Stimulated activated CD8-positive, alpha-beta memory T cell treated with anti-CD3 and anti-CD28 coated beads, Interleukin-2, amount 100 ng/mL, for 48 hours (primary cell): ENCODE measurements around the gene NISCH.

Experiments
- DNase-seq, 2 donors: peaks; one replicate each; pipeline ENCODE4 v3.0.0-alpha.2; 2020; ENCODE audit warnings: low read depth in 2 of 2

Gene NISCH

DNA sequence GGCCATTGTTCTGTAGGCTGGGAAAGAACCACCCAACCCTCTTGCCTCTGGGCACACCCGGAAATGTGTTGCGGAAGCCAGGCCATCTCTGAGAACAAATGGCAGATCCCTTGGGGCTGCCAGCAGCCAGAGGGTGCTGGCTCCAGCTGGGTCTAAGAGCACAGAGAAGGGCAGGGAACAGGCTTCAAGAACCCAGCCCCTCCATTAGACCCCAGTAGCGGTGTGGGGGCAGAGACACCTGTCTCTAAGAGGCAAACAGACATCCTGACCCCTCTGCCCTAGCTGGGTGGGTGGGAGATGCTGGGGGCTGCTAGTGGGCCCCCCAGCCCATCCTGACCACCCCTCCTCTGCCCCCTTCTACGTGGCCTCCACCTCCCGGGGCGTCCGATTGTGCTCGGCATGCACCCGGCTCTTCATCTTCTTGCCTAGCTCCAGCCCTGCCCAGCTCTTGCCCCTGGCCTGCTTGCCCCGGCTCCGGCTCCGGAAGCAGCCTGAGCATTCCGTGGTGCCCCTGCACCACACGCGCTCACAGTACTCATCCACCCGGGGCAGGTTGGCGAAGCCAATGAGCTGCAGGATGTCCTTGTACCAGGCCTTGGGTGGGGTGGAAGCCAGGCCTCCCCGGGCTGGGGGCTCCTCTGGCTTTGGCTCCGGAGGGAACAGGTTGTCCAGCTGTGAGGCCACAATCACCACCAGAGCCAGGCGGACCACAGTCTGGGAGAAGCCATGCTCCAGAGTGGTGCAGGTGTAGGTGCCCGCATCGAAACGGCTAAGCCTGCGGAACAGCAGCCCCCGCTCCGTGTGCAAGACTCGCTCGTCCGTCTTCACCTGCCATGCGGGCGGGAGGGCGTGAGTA, 19.9 kb upstream of the NISCH start:
- no peak for DNase-seq

- no peak for DNase-seq
Measured at GRCh38 chr3:52436500-52437149, 18.8 kb upstream of the NISCH start.

DNA sequence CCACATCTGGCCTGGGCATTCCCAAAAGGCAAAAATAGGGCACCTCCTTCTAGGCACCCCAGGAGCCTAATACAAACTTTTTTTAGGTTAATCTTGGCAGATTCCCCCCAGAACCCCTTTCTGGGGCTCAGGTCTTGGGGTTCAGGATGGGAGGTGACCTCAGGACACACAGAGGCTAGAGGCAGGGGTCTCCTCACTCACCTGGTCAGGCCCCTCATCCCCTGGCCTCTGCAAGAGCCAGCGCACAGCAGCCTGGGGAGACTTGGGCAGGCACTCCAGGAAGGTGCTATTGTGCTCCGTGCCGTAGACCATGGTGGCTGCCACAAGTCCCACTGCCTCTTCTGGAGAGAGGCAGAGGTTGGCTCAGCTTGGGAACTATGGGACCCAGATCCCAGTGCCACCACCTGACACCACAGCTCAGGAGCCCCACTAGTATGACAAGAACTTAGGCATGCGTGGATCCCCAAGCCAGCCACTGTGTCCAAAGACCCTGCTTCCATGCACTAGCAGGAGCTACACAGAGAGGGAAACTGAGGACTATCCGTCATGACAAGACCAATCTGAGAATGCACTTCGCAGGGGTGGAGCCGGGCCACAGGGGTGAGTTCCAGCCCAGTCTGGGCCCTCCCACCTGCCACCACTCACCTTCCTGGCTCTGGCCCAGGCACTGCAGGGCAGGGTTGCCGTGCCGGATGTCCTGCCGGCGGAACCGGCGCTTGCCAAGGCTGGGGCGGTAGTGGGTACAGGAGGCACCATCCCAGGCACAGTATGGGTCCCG, 17.9 kb upstream of the NISCH start:
- no peak for DNase-seq

DNA sequence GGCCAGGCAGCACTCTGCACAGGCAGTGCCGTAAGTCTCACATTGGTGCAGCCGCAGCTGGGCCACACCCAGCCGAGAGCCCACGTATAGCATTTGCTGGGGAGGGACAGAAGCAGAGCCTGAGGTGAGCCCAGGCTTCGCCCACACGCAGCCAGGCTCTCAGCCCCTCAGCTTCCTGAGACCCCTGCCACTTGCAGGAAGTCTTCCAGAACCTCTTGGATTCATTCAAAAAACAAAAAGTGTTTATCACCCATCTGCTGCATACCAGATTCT, 17.4 kb upstream of the NISCH start:
- DNase-seq = no peak

- no peak for DNase-seq
Measured at GRCh38 chr3:52438579-52439425, 16.6 kb upstream of the NISCH start.

DNA sequence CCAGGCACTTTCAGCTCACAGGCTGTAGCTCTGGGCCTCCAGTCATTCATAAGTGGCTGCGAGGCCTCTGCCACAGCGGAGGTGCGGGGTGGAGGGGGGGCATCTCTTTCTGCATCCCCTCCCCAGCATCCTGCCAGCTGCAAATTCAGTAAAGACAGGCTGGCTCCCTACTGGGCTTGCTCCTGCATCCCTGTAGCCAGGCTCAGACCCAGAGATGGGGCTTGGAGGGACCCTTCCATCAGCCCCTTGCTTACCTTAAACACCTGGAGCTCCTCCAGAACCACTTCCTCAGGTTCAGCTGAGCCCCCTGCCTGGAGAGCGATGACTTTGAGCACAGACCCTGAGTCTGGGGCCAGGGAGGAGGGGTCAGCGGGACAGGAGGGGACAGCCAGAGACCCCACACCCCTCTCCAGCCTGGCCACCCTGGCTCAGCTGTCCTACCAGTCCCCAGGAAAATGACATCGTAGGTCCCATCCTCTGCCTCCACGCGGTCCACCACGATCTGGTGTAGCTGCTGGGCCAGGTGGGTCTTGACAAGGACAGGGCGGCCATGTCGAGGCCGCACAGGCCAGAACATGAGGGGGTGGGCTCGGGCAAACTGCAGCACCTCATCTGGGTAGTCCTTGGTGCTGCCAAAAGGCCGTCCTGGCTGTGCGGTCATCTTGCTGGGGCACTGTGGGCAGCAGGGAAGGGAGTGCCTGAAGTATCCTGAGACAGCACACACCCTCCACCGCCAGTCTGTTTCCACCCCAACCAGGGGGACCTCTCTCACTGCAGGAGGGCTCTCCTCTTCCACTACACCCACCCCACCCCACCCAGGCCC, 15.8 kb upstream of the NISCH start:
- no peak for DNase-seq

GRCh38 chr3:52440249-52440551, 15.2 kb upstream of the NISCH start:
- no peak for DNase-seq

DNA sequence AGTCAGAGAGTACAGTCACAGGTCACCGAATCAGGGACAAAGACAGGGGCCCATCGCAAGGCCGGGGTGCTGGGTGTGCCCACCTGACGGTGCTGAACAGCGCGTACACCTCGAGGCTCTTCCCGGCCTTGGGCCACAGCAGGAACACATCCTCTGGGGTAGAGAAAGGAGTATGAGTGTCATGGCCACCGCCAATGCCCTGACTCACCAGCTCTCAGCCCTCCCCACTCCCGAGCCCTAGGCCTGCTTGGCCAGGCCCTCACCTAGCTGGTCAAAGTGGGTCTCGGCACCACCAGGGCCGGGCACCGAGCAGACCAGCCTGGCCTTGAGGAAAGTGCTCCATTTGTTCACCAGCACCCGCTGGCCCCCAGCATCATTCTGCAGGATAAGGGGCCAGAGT, 14.7 kb upstream of the NISCH start:
- DNase-seq = no peak

- DNase-seq = no peak
Measured at GRCh38 chr3:52441091-52441771, 14.2 kb upstream of the NISCH start.

DNA sequence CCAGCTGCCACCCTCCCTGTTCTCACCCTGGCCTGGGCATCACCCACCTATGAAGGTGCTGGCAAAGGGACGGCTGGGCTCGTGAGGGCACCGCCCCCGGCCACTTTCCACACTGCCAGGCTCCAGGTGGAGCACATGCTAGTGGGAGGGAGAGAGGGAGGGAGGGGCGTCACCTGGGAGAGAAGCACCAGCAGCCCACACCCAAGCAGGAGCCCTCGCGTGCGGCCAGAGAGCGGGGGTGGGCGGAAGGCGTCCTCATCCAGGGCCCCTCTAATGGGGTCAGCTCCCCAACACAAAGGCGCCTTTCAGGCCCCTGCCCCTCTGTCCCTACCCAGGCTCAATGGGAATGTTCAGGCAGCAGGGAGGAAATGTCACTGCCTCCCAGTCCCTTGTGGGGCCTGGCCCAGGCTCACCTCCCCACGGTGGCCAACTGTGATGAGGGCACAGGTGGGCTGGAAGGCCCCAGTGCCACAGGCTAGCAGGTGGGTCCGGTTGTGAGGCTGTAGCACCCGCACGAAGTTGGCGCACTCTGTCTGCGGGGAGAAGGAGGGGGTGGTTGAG, 13.6 kb upstream of the NISCH start:
- DNase-seq = no peak

DNA sequence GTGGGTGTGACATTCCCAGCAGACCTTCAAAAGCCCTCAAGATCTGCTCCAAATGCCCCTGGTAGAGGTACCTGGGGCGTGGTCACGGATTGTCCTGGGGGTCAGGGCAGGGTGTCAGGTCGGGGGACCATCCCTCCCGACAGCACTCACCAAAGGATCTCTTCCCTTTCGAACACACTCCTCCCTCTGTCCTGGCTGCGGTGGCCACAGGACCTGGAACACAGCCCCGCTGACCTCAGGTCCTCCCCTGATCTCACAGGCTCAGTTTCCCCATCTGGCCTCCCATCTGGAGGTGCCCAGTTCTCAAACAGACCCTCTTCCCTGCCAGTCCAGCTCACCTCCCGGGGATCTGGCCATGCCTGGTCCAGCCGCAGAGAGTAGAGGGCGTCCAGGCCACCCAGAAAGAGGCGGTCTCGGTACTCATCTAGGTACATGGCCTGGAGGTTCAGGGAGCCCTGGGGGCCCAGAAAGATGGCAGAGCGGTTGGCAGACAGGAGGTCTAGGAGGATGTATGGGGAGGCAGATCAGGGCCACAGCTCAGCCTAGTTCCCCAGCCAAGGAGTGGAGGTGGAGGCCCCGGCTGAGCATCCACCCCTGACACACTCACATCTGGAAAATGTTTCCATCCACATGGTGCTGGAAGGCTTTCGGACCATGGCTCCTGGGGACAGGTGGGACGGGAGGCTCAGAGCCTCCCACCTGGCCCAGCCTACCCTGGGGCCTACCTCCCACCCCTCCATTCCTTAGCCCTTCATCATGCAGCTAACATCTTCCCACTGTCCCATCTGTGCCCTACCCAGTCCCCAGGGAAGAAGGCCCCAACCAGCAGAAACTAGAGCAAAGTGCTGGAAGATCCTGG, 12.8 kb upstream of the NISCH start:
- no peak for DNase-seq

- no peak for DNase-seq
Measured at GRCh38 chr3:52443268-52443610, 12.2 kb upstream of the NISCH start.

DNA sequence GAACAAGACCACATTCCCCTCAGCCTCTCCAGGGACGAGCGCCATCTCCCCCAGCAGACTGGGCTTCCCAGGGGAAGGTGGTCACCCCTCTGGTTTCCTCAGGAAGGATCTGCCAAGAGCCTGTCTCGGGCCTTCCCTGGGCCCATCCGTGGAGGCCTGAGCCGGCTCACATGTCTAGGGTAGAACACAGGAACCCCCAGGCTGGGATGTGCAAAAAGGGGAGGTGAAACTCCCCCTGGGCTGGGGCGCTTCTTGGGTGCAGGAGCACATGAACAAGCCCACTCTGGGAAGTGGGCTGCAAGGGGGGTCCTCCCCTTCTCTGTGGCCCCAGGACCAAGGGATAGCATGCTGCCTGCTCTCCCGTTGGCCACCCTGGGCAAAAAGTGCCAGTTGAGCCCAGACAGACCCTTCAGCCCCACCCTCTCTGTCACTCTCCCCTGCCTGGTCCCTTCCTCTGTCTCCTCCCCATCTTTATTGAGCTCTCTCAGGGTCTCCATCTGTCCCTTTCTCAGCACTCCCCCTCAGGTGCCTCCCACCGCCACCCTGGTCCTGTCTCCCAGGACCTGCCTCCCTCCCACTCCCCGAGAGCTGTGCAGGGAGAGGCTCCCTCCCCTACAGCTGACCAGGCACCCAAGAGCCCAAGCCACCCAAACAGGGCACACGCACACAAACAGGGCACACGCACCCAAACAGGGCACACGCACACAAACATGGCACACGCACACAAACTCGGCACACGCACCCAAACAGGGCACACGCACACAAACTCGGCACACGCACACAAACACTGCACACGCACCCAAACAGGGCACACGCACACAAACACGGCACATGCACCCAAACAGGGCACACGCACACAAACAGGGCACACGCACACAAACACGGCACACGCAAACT, 11.4 kb upstream of the NISCH start:
- no peak for DNase-seq

GRCh38 chr3:52444860-52445793, 10.3 kb upstream of the NISCH start, which contains the start of gene SEMA3G:
TSS of gene SEMA3G (minus strand) at chr3:52445103. CDS start at chr3:52445027, 76 bp downstream.
- DNase-seq = peak; percentile 64 to 74

DNA sequence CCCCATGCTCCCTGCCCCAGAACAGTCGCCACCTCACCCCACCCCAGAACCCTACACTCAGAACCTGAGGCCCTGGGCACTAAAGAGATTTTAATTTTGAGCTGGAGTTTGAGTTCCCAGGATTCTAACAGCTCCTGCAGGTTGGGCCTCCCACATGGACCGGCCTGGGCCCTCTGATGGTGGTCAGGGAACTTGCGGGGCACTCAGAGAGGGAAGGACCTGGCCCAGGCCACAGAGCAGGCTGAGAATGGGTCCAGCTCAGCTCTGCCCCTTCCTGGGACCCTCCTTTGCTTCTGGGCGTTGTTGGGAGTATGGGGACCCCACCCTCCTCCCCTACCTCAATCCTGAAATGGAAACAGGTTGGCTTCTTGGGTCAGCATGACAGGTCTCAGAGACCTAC, 9.4 kb upstream of the NISCH start:
- no peak for DNase-seq

GRCh38 chr3:52446631-52447511, 8.5 kb upstream of the NISCH start:
- peak; percentile 43 to 65 for DNase-seq
